Measurements from ENCODE around the gene CDK6. TPM values are rescaled to one million over a fixed set of nuclear protein-coding genes. Genes with fewer than 3 reads are reported as not detected.
A peak's percentile ranks its signal among the peaks of the same experiment; 100 is the strongest.
"Not testable (repeated sequence)": the region's sequence is repeated elsewhere in the genome, so short reads cannot be mapped to it uniquely, and the experiment has no call there.

The CDK6 gene
- 100 to 1,000 TPM; 130 to 138 TPM for total RNA-seq

DNA sequence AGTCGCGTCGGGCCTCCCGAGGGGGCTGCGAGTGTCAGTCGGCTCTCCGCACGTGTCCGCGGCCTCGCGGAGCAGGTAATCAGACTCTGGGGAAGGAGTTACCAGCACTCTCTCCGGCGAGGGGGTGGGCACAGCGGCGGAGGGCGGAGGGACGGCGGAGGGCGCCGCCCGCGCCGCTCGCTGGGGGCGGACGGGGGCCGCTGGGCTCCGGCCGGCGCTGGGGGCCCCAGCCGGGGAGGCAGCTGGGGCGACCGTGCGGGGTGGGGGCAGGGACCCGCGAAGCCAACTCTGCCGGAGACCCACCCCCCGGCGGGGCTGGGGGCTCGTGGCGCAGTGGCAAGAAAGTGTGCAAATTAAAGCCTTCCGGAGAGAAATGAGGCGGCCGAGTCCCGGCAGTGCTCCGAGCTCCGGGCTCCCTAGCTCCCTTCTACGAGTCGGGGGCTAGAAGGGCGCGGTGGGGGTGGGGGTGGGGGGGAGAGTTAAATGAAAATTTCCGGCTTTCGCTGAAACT is at the start of gene CDK6:
Gene CDK6 (minus strand): TSS at position 85 of the 511 bp plus-strand sequence. CDS start 3,250 bp downstream, outside the sequence.
- intact Hi-C loops (cut with micrococcal nuclease): no loop called here
- ATAC-seq: peak; percentile 42
- ChIA-PET POLR2A (interaction anchor here (0.6 to 4.4 kb wide), 14 partner anchors 8 to 204 kb away, joined by 3 to 52 read pairs (median 4); no protein-coding TSS in a partner anchor), CTCF (interaction anchor here (0.7 to 6.3 kb wide), 8 partner anchors 15 to 227 kb away, joined by 3 to 65 read pairs (median 3); no protein-coding TSS in a partner anchor)
- H3K4me3 Mint-ChIP-seq: peak within 1 kb of the TSS; percentile 94
- peak; percentile 83 for DNase-seq
- H3K36me3 Mint-ChIP-seq (ENCODE audit: low read depth): peaks cover 28% of the 10 kb centered on the region
- peak within 1 kb of the TSS; percentile 90 for H3K27ac Mint-ChIP-seq
- TF ChIP-seq, protein P1, sequence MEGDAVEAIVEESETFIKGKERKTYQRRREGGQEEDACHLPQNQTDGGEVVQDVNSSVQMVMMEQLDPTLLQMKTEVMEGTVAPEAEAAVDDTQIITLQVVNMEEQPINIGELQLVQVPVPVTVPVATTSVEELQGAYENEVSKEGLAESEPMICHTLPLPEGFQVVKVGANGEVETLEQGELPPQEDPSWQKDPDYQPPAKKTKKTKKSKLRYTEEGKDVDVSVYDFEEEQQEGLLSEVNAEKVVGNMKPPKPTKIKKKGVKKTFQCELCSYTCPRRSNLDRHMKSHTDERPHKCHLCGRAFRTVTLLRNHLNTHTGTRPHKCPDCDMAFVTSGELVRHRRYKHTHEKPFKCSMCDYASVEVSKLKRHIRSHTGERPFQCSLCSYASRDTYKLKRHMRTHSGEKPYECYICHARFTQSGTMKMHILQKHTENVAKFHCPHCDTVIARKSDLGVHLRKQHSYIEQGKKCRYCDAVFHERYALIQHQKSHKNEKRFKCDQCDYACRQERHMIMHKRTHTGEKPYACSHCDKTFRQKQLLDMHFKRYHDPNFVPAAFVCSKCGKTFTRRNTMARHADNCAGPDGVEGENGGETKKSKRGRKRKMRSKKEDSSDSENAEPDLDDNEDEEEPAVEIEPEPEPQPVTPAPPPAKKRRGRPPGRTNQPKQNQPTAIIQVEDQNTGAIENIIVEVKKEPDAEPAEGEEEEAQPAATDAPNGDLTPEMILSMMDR (IDR thresholded peaks at IDR 0.05): no peak
- peaks cover 13% of the 10 kb centered on the region for H3K27me3 Mint-ChIP-seq
- H3K9me3 Mint-ChIP-seq: no peaks in the 10 kb centered on the region
- H3K4me1 Mint-ChIP-seq (ENCODE audit: low read depth): peaks cover 24% of the 10 kb centered on the region

DNA sequence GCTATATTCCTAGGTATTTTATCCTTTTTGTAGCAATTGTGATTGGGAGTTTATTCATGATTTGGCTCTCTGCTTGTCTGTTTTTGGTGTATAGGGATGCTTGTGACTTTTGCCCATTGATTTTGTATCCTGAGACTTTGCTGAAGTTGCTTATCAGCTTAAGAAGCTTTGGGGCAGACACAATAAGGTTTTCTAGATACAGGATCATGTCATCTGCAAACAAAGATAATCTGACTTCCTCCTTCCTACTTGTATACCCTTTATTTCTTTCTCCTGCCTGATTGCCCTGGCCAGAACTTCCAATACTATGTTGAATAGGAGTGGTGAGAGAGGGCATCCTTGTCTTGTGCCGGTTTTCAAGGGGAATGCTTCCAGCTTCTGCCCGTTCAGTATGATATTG is 49.7 kb upstream of the CDK6 start:
- ATAC-seq; H3K27me3 Mint-ChIP-seq; POLR2A ChIA-PET; intact Hi-C loops (cut with micrococcal nuclease); CTCF ChIA-PET; DNase-seq; H3K27ac Mint-ChIP-seq; H3K4me3 Mint-ChIP-seq; H3K36me3 Mint-ChIP-seq (ENCODE audit: low read depth): not testable (repeated sequence)
- peaks cover 11% of the 10 kb centered on the region for H3K4me1 Mint-ChIP-seq (ENCODE audit: low read depth)
- peaks cover 35% of the 10 kb centered on the region for H3K9me3 Mint-ChIP-seq

DNA sequence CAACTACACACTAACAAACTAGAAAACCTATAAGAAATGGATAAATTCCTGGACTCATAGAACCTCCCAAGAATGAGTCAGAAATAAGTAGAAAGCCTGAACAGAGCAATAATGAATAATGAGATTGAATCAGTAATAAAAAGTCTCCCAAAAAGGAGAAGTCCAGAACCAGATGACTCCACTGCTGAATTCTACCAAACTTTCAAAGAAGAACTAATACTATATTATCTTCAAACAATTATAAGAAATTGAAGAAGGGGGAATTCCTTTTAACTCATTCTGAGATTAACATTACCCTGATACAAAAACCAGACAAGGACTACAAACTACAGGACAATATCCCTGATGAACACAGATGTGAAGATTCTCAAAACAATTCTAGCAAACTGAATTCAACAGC is 47.8 kb upstream of the CDK6 start:
- Mint-ChIP-seq H3K9me3 (peaks cover 37% of the 10 kb centered on the region), H3K27ac (no peak overlapping the region), H3K27me3 (peaks cover under 1% of the 10 kb centered on the region), H3K36me3 (ENCODE audit: low read depth) (peaks cover 8% of the 10 kb centered on the region), H3K4me1 (ENCODE audit: low read depth) (peaks cover 19% of the 10 kb centered on the region), H3K4me3 (no peak overlapping the region)
- DNase-seq: no peak
- intact Hi-C loops (cut with micrococcal nuclease): no loop called here
- TF ChIP-seq, protein P1 (IDR thresholded peaks at IDR 0.05): no peak
- ChIA-PET POLR2A (interaction anchor here (0.7 to 0.8 kb wide), 2 partner anchors 71 to 81 kb away, joined by 3 read pairs; no protein-coding TSS in a partner anchor), CTCF (no interaction called here)
- peak; percentile 27 for ATAC-seq

DNA sequence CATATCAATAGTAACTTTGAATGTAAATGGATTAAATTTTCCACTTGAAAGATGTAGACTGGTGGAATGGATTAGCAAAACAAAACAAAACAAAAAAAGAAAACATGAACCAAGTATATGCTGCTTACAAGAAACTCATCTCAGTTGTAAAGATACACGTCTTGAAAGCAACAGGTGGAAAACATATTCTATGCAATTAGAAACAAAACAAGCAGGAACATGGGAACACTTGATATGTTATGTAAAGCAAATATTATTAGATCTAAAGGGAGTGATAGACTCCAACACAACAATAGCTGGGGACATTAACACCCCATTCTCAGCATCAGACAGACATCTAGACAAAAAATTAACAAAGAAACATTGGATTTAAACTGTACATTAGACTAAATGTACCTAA is 46.4 kb upstream of the CDK6 start:
- Mint-ChIP-seq H3K27ac (no peak overlapping the region), H3K36me3 (ENCODE audit: low read depth) (peaks cover 8% of the 10 kb centered on the region), H3K27me3 (peaks cover 5% of the 10 kb centered on the region), H3K4me1 (ENCODE audit: low read depth) (peaks cover 19% of the 10 kb centered on the region), H3K9me3 (peaks cover 31% of the 10 kb centered on the region), H3K4me3 (no peak overlapping the region)
- ATAC-seq: no peak
- ChIA-PET CTCF (no interaction called here), POLR2A (no interaction called here)
- no peak for DNase-seq
- TF ChIP-seq, protein P1 (IDR thresholded peaks at IDR 0.05): no peak
- intact Hi-C loops (cut with micrococcal nuclease): no loop called here

DNA sequence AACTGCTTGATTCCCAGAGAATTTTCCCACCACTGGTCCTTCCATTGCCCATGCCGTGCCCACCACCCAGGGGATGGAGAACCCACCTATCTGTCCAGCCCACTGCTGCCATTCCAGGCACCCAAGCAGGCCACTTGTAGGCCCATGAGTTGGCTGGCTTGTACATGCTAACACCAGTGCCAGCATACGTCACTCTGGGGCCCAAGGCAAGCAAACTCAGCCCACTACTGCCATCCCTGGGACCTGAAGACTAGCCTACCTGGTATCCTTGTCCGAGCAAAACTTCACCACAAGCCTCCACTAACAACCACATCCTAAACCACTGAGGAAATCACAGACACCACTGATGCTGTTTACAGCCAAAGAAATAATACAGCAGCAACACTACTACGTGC is 44.7 kb upstream of the CDK6 start:
- DNase-seq (no peak), ATAC-seq (no peak)
- Mint-ChIP-seq H3K4me1 (ENCODE audit: low read depth) (peaks cover 30% of the 10 kb centered on the region), H3K4me3 (no peak overlapping the region), H3K9me3 (peaks cover 21% of the 10 kb centered on the region), H3K27me3 (peaks cover 5% of the 10 kb centered on the region), H3K36me3 (ENCODE audit: low read depth) (peaks cover 8% of the 10 kb centered on the region), H3K27ac (no peak overlapping the region)
- POLR2A ChIA-PET: no interaction called here
- intact Hi-C loops (cut with micrococcal nuclease): no loop called here
- CTCF ChIA-PET: interaction anchor here (1.5 kb wide), 1 partner anchor 261 kb away, joined by 4 read pairs; no protein-coding TSS in a partner anchor
- TF ChIP-seq, protein P1 (IDR thresholded peaks at IDR 0.05): no peak

Data from activated CD8-positive, alpha-beta T cell treated with anti-CD3 and anti-CD28 coated beads for 36 hours (primary cell).